ENCODE data around the gene GATAD2A.

The GATAD2A gene, protein sequence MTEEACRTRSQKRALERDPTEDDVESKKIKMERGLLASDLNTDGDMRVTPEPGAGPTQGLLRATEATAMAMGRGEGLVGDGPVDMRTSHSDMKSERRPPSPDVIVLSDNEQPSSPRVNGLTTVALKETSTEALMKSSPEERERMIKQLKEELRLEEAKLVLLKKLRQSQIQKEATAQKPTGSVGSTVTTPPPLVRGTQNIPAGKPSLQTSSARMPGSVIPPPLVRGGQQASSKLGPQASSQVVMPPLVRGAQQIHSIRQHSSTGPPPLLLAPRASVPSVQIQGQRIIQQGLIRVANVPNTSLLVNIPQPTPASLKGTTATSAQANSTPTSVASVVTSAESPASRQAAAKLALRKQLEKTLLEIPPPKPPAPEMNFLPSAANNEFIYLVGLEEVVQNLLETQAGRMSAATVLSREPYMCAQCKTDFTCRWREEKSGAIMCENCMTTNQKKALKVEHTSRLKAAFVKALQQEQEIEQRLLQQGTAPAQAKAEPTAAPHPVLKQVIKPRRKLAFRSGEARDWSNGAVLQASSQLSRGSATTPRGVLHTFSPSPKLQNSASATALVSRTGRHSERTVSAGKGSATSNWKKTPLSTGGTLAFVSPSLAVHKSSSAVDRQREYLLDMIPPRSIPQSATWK

GRCh38 chr19:19404879-19405860 lies at the start of gene GATAD2A:
GATAD2A (plus strand) TSS chr19:19405675; CDS start chr19:19465346, 59,671 bp downstream.
- TF ChIP-seq, protein P1, sequence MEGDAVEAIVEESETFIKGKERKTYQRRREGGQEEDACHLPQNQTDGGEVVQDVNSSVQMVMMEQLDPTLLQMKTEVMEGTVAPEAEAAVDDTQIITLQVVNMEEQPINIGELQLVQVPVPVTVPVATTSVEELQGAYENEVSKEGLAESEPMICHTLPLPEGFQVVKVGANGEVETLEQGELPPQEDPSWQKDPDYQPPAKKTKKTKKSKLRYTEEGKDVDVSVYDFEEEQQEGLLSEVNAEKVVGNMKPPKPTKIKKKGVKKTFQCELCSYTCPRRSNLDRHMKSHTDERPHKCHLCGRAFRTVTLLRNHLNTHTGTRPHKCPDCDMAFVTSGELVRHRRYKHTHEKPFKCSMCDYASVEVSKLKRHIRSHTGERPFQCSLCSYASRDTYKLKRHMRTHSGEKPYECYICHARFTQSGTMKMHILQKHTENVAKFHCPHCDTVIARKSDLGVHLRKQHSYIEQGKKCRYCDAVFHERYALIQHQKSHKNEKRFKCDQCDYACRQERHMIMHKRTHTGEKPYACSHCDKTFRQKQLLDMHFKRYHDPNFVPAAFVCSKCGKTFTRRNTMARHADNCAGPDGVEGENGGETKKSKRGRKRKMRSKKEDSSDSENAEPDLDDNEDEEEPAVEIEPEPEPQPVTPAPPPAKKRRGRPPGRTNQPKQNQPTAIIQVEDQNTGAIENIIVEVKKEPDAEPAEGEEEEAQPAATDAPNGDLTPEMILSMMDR (conservative IDR thresholded peaks at IDR 0.05; ENCODE audit: low read length) = peak; percentile 32
- DNase-seq (ENCODE audit: low read depth) = peak; percentile 94
- H3K4me3 ChIP-seq (ENCODE audit: low read length) = peak within 1 kb of the TSS; percentile 78

DNA sequence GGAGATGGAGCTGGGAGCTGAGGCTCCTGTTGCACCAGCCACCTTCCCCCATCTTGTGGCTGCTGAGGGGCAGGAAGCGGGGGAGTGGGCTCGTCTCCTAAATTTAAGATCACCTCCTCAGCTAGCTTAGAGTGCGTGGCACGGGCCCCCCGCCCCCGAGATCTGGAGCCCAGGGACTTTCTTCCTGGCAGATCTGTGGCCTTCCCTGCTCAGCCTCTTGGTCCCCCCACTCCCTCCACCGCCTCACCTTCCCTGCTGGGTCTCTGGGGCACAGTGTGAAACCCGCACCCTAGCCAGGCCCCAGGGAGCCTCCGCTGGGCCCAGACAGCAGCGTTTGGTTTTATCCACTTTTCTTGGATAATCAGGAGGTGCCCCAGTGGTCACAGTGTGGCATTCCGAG lies 49.0 kb upstream of the GATAD2A start:
- H3K4me3 ChIP-seq (ENCODE audit: low read length) = no peak overlapping the region
- TF ChIP-seq, protein P1 (conservative IDR thresholded peaks at IDR 0.05; ENCODE audit: low read length) = no peak
- no peak for DNase-seq (ENCODE audit: low read depth)

DNA sequence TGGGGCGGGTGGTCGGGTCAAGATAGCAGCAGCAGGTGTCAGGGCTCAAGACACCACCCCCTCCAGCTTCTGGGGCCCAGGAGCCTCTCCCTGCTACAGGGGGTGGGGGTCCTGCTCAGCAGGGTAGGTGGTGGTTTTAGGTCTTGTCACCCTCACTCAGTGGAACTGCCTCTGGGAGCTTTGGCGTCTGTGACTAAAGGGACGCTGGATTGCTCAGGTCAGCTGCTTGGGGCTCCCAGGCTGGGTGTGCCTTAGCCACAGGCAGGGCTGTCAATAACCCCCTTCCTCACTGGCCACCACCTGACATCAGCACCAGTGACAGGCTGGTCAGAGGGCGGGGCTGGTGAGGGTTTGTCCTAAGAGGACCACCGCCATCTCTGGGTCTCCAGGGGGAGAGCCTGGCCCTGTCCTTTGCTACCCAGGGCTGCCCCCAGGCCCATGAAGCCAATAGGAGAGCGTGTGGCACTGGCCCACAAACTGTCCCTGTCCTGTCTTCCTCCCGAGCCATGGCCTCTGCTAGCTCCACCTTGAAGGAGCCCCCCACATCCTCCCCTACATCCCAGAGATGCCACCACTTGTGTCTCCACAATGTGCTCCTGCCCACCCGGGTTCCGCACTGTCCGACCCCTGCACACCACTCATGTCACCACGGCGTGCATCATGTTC lies 48.4 kb upstream of the GATAD2A start:
- H3K4me3 ChIP-seq (ENCODE audit: low read length) = no peak overlapping the region
- DNase-seq (ENCODE audit: low read depth) = no peak
- TF ChIP-seq, protein P1 (conservative IDR thresholded peaks at IDR 0.05; ENCODE audit: low read length) = no peak

- no peak overlapping the region for H3K4me3 ChIP-seq (ENCODE audit: low read length)
Observed at GRCh38 chr19:19361075-19361594, 44.3 kb upstream of the GATAD2A start.

DNA sequence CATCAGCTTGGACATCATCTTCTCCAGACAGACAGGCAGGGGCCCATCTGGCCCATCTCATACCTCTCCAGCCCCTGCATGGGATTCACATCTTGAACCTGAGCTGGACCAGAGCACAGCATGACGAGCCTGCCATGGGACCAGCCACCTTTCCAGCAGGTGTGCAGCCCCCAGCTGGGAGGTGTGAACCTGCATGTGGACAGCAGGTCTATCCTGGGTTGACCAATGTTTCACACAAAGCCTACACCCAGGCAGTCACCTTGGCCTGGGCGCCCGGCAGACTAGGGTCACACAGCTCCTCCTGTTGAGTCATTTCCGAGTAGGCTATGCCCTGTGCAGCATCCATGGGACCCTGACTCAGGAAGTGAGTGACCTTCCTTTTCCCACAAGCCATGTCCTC lies 43.4 kb upstream of the GATAD2A start:
- no peak for DNase-seq (ENCODE audit: low read depth)
- no peak overlapping the region for H3K4me3 ChIP-seq (ENCODE audit: low read length)
- TF ChIP-seq, protein P1 (conservative IDR thresholded peaks at IDR 0.05; ENCODE audit: low read length) = no peak

More at GRCh38 chr19:19361075-19361594, 44.3 kb upstream of the GATAD2A start:
- DNase-seq (ENCODE audit: low read depth) = peak; percentile 84
- TF ChIP-seq, protein P1 (conservative IDR thresholded peaks at IDR 0.05; ENCODE audit: low read length) = peak; percentile 85

All from AG10803 (cell line).